Adrenal gland (tissue), 5 donors: ENCODE results near the gene C2CD3.

Experiments
- CTCF ChIP-seq, 6 experiments: fragments of 450-650 bp in 4 of 6; fragments of 200-600 bp in 2 of 6; sonication (generic) in 1 of 6; IDR thresholded peaks; 1 replicate in 5 of 6; 2 replicates in 1 of 6; pipeline versions ENCODE4 v1.5.1 to v1.8.0; 2016 to 2021; ENCODE audit warnings: antibody characterized with exemption in 6 of 6, mild to moderate bottlenecking in 2 of 6, moderate library complexity in 1 of 6
- POLR2A ChIP-seq, 2 donors: fragments of 450-650 bp; IDR thresholded peaks; one replicate each; pipeline ENCODE4 v1.6.1; 2017; ENCODE audit warnings: antibody characterized with exemption in 2 of 2, mild to moderate bottlenecking in 2 of 2, moderate library complexity in 1 of 2
- donor health status: DM: no; HTN: no; CAD: no.

DNA sequence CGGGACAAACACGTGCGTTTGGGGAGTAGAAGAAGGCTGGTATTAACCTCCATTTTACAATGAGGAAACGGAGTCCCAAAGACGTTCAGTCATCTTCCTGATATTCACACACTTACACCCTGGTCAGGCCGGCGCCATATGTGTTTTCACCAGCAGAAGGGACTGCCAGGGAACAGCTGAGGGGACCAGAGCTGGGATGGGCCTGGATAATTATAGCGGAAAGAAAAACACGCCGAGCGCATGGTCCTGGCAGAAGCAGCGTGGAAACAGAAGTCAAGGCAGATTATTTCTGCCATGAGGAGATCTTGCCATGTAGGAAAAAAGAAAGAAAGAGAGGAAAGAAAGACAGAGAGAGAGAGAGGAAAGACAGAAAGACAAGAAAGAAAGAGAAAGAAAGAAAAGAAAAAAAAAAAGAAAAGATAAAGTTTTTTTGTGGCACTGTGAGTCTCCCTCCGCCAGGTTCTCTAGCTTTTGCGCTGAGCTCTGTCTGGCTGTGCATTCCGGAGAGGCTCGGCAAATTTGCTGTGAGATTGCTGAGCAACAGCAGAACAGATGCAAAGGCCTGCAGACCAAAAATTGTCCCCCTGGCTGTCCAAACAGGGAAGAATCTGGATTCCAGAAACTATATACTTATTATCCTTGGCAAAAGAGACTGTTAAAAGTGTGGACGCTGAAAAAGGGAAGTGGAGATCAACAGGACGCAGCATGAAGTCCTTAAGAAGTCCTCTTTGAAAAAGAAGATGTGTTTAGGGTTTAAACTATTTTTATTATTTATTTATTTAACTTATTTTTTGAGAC lies 186.9 kb downstream of the C2CD3 start:
- TF ChIP-seq CTCF (IDR thresholded peaks at IDR 0.05) (peak in 1 of 6 experiments; percentile 8), POLR2A (IDR thresholded peaks at IDR 0.05) (no peak)
